Fibroblast of skin of abdomen (primary cell): ENCODE results near the gene LITAF.

Source experiments
- DNase-seq: peaks from one replicate; pipeline ENCODE4 v3.0.0-alpha.2; 2013

The LITAF gene

DNA sequence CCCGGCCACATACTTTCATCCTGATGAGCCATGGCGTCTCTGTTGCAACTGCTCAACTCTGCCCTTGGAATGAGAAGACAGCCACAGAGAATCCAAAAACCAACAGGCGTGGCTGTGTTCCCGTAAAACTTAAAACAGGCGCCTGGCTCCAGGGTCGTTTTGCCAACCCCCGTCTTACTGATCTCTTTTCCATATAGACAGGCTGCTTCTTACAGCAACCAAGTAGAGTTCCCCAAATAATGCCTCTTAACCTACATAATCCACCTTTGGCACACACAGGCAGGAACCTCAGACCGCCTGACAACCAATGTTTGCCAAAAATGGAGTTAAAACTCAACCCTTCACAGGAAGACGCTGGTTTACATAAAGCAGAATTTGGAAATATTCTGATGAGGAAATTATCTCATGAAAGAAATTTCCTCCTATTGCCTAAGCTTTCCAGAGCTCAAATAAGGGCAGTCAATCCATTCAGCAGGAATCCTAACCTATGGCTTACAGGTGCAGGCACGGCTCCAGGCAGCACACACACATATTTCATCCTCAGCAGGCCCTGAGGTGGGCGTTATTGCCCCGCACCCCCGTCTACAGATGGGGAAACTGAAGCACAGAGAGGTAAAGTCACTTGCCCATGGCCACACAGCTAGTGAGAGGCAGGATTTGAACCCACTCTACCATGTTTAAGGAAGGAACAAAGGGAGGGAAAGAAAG is 35.8 kb downstream of the LITAF start:
- no peak for DNase-seq

GRCh38 chr16:11547118-11547916 is 39.4 kb downstream of the LITAF start:
- DNase-seq, result peak; percentile 14

GRCh38 chr16:11546608-11547061 is 40.1 kb downstream of the LITAF start:
- peak; percentile 30 for DNase-seq

- DNase-seq, result no peak
These were observed 42.9 kb downstream of the LITAF start for GRCh38 chr16:11543661-11544393.

DNA sequence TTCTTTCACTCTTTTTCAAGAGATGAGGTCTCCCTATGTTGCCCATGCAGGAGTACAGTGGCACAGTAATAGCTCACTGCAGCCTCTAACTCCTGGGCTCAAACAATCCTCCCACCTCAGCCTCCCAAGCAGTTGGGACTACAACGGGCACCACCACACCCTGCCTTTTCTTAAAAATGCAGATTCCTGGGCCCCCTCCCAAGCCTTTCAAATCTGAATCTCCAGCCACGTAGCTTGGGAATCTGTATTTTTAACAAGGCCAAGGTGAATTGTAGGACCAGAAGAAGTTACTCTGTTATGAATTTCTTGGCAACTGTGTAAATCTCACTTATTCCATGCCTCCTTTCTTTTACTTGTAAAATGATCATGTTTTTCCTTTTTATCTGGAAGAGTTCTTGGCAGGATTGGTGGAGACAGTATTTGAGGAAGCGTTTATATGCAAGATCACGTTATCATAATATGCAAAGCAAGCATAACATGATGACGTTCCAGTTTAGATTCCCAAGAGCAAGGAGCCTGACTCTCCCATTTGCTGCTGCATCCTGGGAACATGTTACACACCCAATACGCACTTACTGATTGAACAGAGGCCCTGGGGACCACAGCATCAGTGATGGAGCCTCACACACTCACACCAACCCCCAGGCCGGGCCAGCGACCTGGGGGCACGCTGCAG is 44.5 kb downstream of the LITAF start:
- no peak for DNase-seq

DNA sequence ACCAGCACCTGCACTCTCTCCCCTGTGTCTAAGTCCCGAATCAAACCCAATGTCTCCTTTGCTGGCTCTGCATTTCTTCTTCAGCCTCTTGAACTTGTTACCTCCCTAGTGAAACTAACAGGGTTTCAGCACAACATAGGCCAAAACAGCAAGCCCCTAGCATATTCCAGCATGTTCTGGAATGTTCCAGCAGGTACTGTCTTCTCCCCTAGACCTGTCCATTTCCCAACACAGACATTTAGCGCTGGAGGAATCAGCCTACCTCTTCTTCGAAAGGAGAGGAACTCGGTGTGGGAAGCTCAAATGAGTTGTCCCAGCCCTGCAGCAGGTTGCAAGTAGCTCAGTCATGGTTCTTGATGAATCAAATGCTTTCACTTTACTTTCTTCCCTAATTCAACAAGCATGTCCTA is 47.1 kb downstream of the LITAF start:
- DNase-seq, result no peak

DNA sequence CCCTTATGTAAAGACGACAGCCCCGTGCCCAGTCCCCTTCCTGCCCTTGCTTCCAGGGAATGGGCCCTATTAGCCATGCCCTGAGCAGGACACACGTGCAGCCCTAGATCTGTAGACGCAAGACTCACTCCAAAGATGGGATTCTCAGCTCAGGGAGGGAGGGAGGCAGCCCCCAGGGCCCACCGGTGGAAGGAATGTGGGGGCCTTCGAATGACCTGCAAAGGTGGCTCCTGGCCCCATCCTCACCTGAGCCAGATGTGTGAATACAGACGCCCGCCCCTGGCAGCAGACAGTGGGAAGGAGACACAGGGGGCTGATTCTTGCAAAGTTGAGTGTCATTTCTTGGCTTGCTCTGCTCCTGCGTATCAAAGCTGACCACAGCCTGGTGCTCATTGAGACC is 47.8 kb downstream of the LITAF start:
- no peak for DNase-seq

- no peak for DNase-seq
These were observed 50.4 kb downstream of the LITAF start for GRCh38 chr16:11536104-11536866.

DNA sequence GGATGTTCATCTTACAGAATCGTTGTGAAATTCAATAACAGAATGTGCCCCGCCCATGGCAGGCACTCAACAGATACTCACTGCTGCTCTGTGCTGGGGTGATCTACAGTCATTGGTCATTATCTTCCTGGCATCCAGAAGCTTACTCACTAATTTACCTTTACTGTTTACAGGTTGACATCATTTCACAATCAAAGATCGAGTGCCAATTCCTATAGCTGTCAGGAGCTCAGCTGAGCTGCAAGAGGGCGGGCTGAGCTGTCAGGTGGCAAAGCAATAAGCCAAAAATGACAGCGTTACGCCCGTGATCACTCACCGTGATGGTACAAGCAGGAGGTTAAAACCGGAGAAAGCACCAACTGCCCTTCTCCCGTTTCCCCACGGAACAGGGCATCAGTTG is 51.2 kb downstream of the LITAF start:
- no peak for DNase-seq

- no peak for DNase-seq
These were observed 52.5 kb downstream of the LITAF start for GRCh38 chr16:11534262-11534661.

DNA sequence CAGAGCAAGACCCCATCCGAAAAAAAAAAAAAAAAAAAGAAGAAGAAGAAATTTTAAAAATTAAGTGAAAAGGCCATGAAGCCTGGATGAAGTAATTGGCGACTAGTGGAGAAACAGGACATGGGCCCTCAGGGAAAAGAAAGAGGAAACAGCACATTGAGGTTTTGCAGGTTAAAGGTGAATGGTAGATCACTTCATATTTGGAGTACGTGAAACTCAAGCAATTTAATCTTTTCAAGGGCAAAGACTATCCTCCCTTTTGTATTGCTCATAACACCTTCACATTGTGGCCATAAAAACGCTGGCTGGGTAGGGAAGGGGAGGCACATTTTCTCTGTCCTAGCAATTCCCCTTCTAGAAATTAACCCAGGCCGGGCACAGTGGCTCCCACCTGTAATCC is 53.1 kb downstream of the LITAF start:
- DNase-seq, result no peak

DNA sequence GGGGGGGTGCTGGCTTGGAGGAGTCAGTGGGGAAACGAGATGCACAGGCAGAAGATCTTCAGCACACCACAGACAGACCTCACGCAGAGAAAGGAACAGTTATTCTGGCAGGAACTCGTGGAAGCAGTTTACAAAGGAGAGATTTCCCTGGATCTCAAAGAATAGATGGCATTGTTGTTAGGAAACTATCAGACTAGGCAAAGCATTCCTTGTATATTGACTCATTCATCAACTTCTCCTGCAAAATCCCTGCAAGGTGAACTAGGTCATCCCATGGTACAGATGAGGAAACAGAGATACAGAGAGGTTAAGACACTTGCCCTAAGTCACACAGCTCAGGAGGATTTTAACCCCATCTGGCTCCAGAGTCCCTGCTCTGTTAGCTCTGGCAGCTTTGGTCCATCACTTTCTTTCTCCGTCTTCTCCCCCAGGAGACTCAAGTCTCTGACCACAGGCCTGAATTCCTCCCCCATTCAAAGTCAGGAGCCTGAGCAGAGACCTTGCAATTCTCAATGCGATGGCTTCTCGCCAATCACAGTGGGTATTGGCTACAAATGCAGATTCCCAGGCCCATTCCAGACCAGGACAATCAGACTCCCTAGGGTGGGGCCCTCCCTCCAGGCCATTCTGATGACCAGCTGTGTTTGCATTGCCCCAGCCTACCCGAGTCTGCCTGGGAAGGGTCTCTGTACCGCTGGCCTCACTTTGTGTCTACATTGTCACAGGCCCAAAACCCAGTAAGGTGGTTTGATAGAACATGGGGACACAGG is 56.4 kb downstream of the LITAF start:
- no peak for DNase-seq

GRCh38 chr16:11529285-11529684 is 57.4 kb downstream of the LITAF start:
- no peak for DNase-seq

DNA sequence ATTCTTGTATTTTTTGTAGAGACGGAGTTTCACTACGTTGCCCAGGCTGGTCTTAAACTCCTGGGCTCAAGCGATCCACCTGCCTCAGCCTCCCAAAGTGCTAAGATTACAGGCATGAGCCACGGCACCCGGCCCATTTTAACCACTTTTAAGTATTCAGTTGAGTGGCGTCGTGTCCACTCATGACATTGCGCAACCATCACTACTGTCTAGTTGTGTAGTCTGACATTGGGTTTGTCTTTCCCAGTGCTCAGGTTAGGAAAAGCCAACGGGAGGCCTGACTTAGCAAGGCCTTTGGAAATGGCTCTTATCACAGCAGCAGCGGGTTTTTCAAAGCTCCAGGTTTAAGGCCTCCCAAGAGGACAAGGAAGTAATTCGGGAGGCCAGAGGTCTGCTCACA is 58.7 kb downstream of the LITAF start:
- no peak for DNase-seq

DNA sequence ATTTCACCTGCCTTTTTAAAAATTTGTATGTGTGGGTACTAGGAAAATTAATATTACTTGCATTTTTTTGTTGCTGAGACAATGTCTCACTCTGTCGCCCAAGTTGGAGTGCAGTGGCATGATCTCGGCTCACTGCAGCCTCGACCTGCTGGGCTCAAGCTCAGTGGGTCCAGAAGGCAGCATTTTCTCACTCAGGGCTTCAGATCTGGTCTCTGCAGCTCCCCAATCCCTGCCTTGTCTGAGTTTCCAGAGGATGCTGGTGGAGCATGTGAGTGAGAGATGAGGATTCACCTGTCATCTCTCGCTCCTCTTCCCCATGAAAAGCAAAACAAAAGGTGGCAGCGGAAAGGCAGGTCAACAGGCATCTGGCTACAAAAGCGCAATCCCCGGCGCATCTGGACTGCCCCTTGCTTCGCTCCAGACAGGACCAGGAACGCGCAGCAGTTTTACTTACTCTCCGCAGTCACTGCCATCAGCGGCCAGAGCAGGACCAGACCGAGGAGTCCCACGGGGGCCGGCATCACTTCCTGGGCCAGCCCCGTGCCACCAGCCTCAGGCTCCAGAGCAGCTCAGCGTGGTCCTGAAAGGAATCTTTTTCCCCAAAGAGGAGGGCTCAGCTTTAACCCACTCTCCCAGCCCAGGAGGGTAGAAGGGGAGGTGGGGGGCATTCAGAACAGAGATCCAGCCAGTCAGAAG is 59.9 kb downstream of the LITAF start:
- DNase-seq, result no peak

- DNase-seq, result no peak
These were observed 62.5 kb downstream of the LITAF start for GRCh38 chr16:11524098-11524760.

- no peak for DNase-seq
These were observed 65.7 kb downstream of the LITAF start for GRCh38 chr16:11521055-11521454.

DNA sequence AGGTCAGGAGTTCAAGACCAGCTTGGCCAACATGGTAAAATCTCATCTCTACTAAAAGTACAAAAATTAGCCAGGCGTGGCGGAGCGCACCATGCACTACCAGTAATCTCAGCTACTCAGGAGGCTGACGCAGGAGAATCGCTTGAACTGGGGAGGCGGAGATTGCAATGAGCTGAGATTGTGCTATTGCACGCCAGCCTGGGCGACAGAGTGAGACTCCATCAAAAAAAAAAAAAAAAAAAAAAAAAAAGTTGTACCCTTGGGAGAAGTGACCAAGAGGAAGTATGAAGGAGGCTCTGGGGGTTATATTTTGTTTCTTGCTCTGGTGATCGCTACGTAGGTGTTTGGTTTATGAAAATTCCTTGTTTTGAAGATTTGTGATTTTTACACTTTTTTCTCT is 66.3 kb downstream of the LITAF start:
- no peak for DNase-seq

- no peak for DNase-seq
These were observed 68.8 kb downstream of the LITAF start for GRCh38 chr16:11517961-11518360.
